Fibroblast of lung (primary cell): ENCODE measurements around the gene TM9SF2. TPM values are rescaled to one million over a fixed set of nuclear protein-coding genes. Genes with fewer than 3 reads are reported as not detected.

ENCODE experiments used
- DNase-seq, 2 donors: peaks; one replicate each; pipeline versions ENCODE4 v3.0.0 to v3.0.0-alpha.2; 2010; ENCODE audit warnings: low read depth in 2 of 2
- H2AFZ ChIP-seq: 2 replicates; pipeline ENCODE4 v1.5.1; 2012; ENCODE audit warnings: low read length, control low read depth, inconsistent platforms
- H3K27ac ChIP-seq: 2 replicates; pipeline ENCODE4 v1.5.1; 2011; ENCODE audit warnings: low read length, control low read depth; ENCODE audit not compliant: insufficient read depth
- H3K27me3 ChIP-seq: 2 replicates; pipeline ENCODE4 v1.5.1; 2011; ENCODE audit warnings: mild to moderate bottlenecking, low read length; ENCODE audit not compliant: control insufficient read depth, insufficient read depth
- H3K36me3 ChIP-seq: 2 replicates; pipeline ENCODE4 v1.5.1; 2011; ENCODE audit warnings: low read length; ENCODE audit not compliant: control insufficient read depth, insufficient read depth
- H3K4me1 ChIP-seq: 2 replicates; pipeline ENCODE4 v1.5.1; 2011; ENCODE audit warnings: low read length; ENCODE audit not compliant: control insufficient read depth, insufficient read depth; ENCODE audit errors: extremely low read depth
- H3K4me2 ChIP-seq: 2 replicates; pipeline ENCODE4 v1.5.1; 2011; ENCODE audit warnings: low read length, control low read depth; ENCODE audit not compliant: insufficient read depth; ENCODE audit errors: extremely low read depth
- H3K4me3 ChIP-seq, 4 experiments: fragments of 200-600 bp in 1 of 4; sonication (generic) in 1 of 4; replicated peaks in 1 of 4; 2 replicates each; pipeline ENCODE4 v1.5.1; 2011 to 2016; ENCODE audit warnings: low read length in 4 of 4, low read depth in 3 of 4, mild to moderate bottlenecking in 3 of 4, control low read depth in 2 of 4, inconsistent platforms in 1 of 4, mixed read lengths in 1 of 4; ENCODE audit not compliant: insufficient read depth in 1 of 4; ENCODE audit errors: control extremely low read depth in 1 of 4
- H3K79me2 ChIP-seq: 2 replicates; pipeline ENCODE4 v1.5.1; 2012; ENCODE audit warnings: mild to moderate bottlenecking, low read length, inconsistent platforms; ENCODE audit not compliant: control insufficient read depth, insufficient read depth
- H3K9ac ChIP-seq: 2 replicates; pipeline ENCODE4 v1.5.1; 2011; ENCODE audit warnings: mild to moderate bottlenecking, low read length, control low read depth; ENCODE audit not compliant: insufficient read depth
- H3K9me3 ChIP-seq: 2 replicates; pipeline ENCODE4 v1.5.1; 2012; ENCODE audit warnings: low read depth, low read length; ENCODE audit not compliant: control insufficient read depth, insufficient read depth
- H4K20me1 ChIP-seq: 2 replicates; pipeline ENCODE4 v1.5.1; 2011; ENCODE audit warnings: low read length; ENCODE audit not compliant: control insufficient read depth, insufficient read depth; ENCODE audit errors: extremely low read depth
- EZH2 ChIP-seq: IDR thresholded peaks from 2 replicates; pipeline ENCODE4 v1.5.1; 2012; ENCODE audit warnings: low read length, control low read depth, mild to moderate bottlenecking; ENCODE audit errors: missing control alignments
- polyA plus RNA-seq, 2 donors: library from polyadenylated mRNA; depleted of rRNA in 1 of 2; stranded (reverse) in 1 of 2; unstranded in 1 of 2; fragments of >200 nt; gene quantifications; 2 replicates each; pipeline ENCODE4 v1.2.1, GENCODE V29; 2011 to 2012; ENCODE audit warnings: missing spikeins in 1 of 2
- total RNA-seq: library from RNA; depleted of rRNA; stranded (reverse); fragments of >200 nt; gene quantifications from 2 replicates; pipeline ENCODE4 v1.2.1, GENCODE V29; 2014
- TF ChIP-seq, protein P1 (sequence below), 2 donors: IDR thresholded peaks in 1 of 2; conservative IDR thresholded peaks in 1 of 2; 1 replicate in 1 of 2; 2 replicates in 1 of 2; pipeline ENCODE4 v1.5.1; 2011 to 2012; ENCODE audit warnings: low read length in 2 of 2, control low read depth in 1 of 2, inconsistent platforms in 1 of 2, low read depth in 1 of 2, mild to moderate bottlenecking in 1 of 2

TM9SF2 gene
- total and polyA plus RNA-seq, 2 donors (not counting 1 experiment from before 2014, with no cell fraction given): 109 to 149 TPM

DNA sequence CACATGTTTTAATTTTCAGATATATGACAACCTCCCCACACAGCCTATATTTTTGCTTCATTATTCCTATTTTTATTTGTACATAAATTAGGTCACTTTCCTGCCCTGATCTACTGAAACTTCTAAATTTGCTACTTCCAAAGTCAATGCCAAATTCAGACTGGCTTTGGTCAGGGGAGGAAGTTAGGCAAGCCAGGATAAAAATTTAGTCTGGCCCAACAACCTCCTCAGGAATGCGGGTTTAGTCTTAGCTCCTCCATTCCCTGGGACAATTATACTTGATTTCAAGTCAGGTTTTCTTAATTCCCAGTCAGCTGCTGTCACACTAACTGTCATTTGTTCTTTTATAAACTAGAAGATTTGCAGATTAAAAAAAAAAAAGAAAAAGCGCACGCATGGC is 84.3 kb downstream of the TM9SF2 start:
- H3K4me3 ChIP-seq: no peak overlapping the region
- H2AFZ ChIP-seq: no peak overlapping the region
- H3K79me2 ChIP-seq: no peaks in the 10 kb centered on the region
- H4K20me1 ChIP-seq: no peaks in the 10 kb centered on the region
- no peaks in the 10 kb centered on the region for H3K9me3 ChIP-seq
- no peak overlapping the region for H3K27ac ChIP-seq
- no peaks in the 10 kb centered on the region for H3K27me3 ChIP-seq
- peak in 1 of 2 donors; percentile 9 for DNase-seq
- no peak overlapping the region for H3K4me2 ChIP-seq
- no peak for TF ChIP-seq EZH2
- TF ChIP-seq, protein P1, sequence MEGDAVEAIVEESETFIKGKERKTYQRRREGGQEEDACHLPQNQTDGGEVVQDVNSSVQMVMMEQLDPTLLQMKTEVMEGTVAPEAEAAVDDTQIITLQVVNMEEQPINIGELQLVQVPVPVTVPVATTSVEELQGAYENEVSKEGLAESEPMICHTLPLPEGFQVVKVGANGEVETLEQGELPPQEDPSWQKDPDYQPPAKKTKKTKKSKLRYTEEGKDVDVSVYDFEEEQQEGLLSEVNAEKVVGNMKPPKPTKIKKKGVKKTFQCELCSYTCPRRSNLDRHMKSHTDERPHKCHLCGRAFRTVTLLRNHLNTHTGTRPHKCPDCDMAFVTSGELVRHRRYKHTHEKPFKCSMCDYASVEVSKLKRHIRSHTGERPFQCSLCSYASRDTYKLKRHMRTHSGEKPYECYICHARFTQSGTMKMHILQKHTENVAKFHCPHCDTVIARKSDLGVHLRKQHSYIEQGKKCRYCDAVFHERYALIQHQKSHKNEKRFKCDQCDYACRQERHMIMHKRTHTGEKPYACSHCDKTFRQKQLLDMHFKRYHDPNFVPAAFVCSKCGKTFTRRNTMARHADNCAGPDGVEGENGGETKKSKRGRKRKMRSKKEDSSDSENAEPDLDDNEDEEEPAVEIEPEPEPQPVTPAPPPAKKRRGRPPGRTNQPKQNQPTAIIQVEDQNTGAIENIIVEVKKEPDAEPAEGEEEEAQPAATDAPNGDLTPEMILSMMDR (conservative IDR thresholded peaks at IDR 0.05 in 1 of 2, IDR thresholded peaks at IDR 0.05 in 1 of 2; ENCODE audit: low read depth in 1 of 2, low read length in 2 of 2): no peak
- no peaks in the 10 kb centered on the region for H3K36me3 ChIP-seq
- H3K4me1 ChIP-seq: peaks cover 6% of the 10 kb centered on the region
- no peak overlapping the region for H3K9ac ChIP-seq

DNA sequence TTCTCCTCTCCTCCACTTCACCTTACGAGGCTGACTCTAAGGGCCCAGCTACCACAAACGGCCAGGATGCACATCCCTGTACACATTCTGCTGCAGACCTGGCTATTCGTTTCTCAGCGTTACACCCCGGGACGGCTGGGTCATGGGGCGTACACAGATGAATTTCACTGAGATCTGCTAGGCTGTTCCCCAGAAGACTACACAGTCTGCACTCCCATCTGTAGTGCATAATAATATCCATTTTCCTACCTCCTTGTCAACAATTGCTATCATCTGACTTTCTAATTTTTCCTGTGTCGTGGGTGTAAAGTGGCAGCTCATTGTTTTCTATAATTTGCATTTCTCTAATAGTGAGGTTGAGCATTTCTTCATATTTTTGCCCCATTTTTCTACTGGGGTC is 85.7 kb downstream of the TM9SF2 start:
- Histone ChIP-seq H3K36me3 (no peaks in the 10 kb centered on the region), H3K79me2 (no peaks in the 10 kb centered on the region), H3K4me3 (no peak overlapping the region), H3K9ac (no peak overlapping the region), H3K27ac (no peak overlapping the region), H4K20me1 (no peaks in the 10 kb centered on the region), H3K9me3 (no peaks in the 10 kb centered on the region), H3K4me2 (no peak overlapping the region), H3K27me3 (no peaks in the 10 kb centered on the region), H3K4me1 (peaks cover 6% of the 10 kb centered on the region), H2AFZ (no peak overlapping the region)
- DNase-seq: no peak
- no peak for TF ChIP-seq EZH2
- TF ChIP-seq, protein P1 (conservative IDR thresholded peaks at IDR 0.05 in 1 of 2, IDR thresholded peaks at IDR 0.05 in 1 of 2; ENCODE audit: low read depth in 1 of 2, low read length in 2 of 2): no peak

DNA sequence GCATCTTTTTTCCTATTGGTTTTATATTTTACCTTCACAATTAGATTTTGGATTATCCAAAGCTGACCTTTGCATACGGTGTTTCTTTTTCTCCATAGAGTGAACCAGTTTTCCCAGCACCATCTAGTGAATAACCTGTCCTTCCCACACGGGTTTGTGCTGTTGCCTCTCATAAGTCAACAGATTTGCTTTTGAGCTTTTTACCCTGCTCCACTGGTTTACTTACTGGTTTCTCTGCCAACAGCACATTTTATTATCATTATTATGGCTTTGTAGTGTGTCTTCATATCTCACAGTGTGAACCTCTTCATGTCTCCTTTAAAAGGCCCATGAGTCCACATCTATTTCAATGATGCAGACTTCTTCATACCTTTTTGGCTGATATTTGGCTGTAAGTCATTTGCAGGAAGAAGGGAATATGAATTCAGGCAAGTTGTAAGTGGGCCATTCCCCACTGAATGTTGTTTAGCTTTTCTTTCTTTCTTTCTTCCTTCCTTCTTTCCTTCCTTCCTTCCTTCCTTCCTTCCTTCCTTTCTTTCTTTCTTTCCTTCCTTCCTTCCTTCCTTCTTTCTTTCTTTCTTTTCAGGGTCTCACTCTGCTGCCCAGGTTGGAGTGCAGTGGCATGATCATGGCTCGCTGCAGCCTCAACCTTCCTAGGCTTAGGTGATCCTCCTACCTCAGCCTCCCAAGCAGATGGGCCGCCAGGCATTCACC is 86.8 kb downstream of the TM9SF2 start:
- DNase-seq: no peak
- H3K4me3 ChIP-seq: no peak overlapping the region
- TF ChIP-seq, protein P1 (conservative IDR thresholded peaks at IDR 0.05 in 1 of 2, IDR thresholded peaks at IDR 0.05 in 1 of 2; ENCODE audit: low read depth in 1 of 2, low read length in 2 of 2): no peak
- TF ChIP-seq EZH2: no peak

More for the DNA sequence above, 86.8 kb downstream of the TM9SF2 start:
- H3K4me2 ChIP-seq: no peak overlapping the region
- no peaks in the 10 kb centered on the region for H3K9me3 ChIP-seq
- no peak overlapping the region for H3K9ac ChIP-seq
- H3K36me3 ChIP-seq: no peaks in the 10 kb centered on the region
- peaks cover 6% of the 10 kb centered on the region for H3K4me1 ChIP-seq
- H4K20me1 ChIP-seq: no peaks in the 10 kb centered on the region
- H2AFZ ChIP-seq: no peak overlapping the region
- H3K79me2 ChIP-seq: no peaks in the 10 kb centered on the region
- H3K27me3 ChIP-seq: no peaks in the 10 kb centered on the region
- no peak overlapping the region for H3K27ac ChIP-seq
